GM21717 (cell line): ENCODE results near the gene PARVB.
A peak's percentile ranks its signal among the peaks of the same experiment; 100 is the strongest.

ENCODE experiments used
- ATAC-seq: cut with Tn5 transposase; IDR thresholded peaks from one replicate; pipeline ENCODE4 v1.9.1; 2021; ENCODE audit warnings: mild to moderate bottlenecking, moderate library complexity; ENCODE audit not compliant: unreplicated experiment

The PARVB gene

GRCh38 chr22:44026066-44026629 is 2.0 kb downstream of the PARVB start:
- ATAC-seq: no peak

DNA sequence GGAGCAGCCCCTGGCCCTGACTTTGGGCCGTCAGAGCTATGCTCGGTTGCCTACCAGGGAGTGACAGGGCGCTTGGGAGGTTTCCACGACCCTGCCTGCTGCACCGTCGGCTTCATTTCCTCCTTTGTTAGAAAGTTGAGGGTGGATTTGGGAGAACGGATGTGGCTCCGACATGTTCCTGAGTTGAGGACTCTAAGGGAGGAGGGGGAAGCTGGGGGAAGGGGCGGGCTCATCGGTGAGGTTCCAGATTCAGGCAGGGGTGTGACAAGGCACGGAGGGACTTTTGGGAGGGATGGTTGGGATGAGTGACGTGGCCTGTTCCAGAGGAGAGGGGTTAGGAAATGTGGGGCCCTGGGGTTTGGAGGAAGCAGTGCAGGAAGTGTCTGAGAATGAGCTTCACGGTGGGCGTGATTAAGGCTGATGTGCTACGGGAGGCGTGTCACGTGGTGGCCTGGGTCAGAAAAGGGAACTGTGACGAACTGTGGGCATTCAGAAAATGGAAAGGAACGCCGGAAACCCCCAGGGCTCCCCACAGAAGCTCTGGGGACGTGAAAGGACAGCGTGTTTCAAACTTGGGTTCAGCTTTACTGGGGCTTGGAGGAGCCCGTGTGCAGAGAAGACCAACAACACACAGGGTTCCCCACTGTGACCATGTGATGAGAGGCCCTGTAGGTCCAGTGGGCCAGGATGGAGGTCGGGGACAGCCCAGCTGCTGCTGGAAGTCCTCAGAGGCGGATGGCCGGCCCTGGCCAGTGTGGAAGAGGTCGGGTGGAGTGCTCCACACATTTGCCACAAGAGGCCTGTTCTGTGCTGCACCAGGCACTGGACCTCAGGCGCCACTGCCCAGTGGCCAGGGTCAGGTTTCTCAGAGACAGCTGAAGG is 2.8 kb downstream of the PARVB start:
- ATAC-seq: peak; percentile 39

DNA sequence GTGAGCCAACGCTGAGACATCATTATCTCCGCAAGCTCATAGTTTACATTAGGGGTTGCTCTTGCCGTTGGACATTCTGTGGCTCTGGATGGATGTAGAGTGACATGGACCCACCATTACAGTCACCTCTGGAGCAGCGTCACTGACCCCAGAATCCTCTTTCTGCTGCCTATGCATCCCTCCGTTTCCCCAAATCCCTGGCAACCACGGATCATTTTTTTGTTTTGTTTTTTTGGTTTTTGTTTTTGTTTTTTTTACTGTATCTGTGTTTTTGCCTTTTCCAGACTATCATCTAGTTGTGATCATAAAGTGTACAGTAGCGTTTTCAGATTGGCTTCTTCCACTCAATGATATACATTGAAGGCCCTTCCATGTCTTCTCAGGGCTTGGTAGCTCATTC is 4.0 kb downstream of the PARVB start:
- no peak for ATAC-seq

GRCh38 chr22:44029069-44029468 is 5.0 kb downstream of the PARVB start:
- ATAC-seq: no peak

- ATAC-seq: no peak
Observed at GRCh38 chr22:44030051-44030701, 6.1 kb downstream of the PARVB start.

GRCh38 chr22:44030702-44031082 is 6.6 kb downstream of the PARVB start:
- ATAC-seq: no peak

DNA sequence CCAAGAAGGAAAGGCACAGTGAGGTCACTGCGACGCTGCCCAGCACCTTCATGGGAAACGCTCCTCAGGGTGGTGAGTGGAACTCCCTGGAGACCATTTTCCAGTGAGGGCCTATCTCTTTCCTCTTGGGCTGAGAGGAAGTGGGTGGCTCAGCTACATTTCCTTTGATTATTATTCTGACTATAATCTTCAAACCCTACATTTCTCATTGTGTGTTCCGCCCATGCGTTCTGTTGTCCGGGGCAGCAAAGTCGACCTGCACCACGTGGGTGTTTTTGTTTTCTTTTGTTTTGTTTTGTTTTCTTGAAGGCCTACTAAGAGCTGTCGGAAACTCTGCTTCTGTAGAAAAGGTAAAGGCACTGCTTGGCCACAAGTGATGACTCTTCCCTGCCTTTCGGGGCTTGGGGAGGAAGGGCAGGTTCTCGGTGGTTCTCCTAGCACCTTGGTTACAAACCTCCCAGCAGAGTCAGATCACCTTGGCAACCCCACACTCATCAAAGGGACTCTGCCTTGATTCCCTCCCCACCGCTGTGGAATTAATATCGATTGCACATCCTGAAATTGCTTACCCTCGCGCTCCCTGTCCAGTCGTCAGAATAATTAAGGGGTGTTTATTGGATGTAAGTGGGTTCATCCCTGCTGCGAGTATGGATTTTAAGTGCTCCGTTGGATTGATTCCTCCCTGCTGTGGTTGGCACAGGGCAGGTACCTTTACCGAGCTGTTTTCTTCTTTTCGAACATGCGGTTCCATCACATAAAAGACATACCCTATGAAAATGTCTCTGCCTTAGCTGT is 7.3 kb downstream of the PARVB start:
- ATAC-seq: no peak

GRCh38 chr22:44032126-44032730 is 8.1 kb downstream of the PARVB start:
- no peak for ATAC-seq

DNA sequence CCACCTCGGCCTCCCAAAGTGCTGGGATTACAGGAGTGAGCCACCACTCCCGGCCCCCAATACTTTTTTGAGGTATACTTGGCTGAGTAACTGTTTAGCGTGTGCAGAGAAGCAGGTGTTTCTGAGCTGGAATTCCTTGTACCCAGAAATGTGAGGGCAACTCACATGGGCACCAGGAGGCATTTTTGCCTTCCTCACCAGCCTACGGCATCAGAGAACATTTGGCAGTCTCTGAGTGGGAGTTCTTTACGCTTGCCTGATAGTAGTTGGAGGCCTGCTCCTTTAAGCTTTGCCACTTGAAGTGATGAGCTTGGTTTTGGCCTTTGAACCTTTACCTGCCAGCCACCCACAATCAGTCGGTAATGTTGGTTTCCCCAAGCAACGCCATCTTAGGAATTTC is 9.2 kb downstream of the PARVB start:
- no peak for ATAC-seq

GRCh38 chr22:44033694-44034093 is 9.6 kb downstream of the PARVB start:
- no peak for ATAC-seq

- ATAC-seq: no peak
Observed at GRCh38 chr22:44037519-44038375, 13.6 kb downstream of the PARVB start.

DNA sequence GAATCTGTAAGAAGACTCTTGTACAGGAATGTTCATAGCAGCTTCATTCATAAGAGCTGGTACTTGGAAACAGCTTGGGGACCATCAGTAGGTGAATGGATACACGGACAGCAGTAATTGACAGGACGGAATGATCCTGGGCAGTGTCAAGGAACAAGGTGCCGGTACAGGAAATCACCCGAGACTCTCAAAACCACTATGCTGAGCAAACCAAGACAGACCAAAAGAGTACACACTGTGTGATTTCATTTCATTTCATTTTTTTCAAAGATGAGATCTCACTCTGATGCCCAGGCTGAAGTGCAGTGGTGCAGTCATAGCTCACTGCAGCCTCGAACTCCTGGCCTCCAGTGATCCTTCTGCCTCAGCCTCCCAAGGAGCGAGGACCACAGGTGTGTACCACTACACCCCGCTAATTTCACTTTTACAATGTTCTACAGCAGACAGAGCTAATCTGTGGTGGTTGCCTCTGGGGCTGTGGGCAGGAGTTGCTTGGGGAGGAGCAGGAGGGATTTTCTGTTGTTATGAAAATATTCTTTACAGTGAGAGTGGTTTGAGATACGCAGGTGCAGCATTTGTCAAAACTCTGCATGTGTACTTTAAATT is 15.6 kb downstream of the PARVB start:
- no peak for ATAC-seq

DNA sequence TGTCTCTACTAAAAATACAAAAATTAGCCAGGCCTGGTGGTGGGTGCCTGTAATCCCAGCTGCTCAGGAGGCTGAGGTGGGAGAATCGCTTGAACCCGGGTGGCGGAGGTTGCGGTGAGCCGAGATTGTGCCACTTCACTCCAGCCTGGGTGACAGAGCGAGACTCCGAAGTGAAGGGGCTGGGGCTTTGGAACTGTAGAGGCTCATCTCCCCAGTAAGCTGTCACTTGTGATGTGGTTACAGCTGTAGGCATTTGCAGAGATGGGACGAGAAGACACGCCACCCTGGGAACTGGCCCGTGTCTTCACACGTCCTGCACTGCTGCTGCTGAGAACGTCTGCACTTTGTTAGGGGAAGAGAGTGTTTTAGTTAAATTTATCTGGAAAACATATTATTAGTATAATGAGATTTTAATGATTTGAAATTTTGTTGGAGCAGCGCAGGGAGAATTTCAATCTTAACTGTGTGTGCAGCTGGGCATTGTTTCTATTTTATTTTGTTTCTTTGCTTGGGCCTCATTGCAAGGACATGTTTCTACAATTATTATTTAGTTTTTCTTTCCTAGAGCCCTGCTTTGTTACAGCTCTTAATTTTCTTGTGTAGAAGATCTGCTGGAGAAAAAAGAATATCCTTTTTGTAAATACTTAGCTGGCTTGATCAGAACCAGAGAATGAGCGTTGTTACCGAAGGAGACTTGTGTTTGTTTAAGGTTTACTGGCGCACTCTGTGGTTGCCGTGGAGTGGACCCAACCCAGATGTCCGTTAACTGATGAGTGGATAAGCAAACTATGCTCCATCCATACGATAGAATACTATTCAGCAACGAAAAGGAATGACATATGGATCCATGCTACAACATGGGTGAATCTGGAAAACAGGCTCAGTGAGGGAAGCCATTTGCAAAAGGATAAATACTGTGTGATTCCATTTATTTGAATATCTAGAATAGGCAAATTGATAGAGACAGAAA is 18.4 kb downstream of the PARVB start:
- ATAC-seq: no peak

- ATAC-seq: no peak
Observed at GRCh38 chr22:44045145-44045544, 21.0 kb downstream of the PARVB start.

- ATAC-seq: no peak
Observed at GRCh38 chr22:44046485-44047141, 22.5 kb downstream of the PARVB start.

DNA sequence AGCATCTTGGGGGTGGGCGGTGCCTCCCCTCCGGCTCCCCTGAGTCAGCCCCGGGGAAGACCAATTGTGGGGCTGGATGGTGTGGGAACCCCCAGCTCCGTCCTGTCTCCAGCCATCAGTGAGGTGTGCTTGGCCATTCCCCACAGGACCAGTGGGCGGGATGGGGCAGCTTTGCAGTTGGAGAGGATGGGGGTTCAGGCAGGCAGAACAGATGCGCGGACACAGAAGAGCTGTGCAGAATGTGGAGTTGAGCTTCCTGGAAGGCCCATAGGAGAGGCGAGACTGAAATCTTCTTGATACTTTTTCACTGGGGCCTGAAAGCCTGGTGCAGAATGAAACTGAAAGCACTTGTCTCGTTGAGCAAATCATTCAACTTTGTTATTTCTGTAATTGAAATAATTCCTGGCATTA is 23.8 kb downstream of the PARVB start:
- peak; percentile 40 for ATAC-seq

- ATAC-seq: no peak
Observed at GRCh38 chr22:44049486-44050231, 25.6 kb downstream of the PARVB start.
